ENCODE results near the gene ATP13A5. TPM values are rescaled to one million over a fixed set of nuclear protein-coding genes. Genes with fewer than 3 reads are reported as not detected.
A peak's percentile ranks its signal among the peaks of the same experiment; 100 is the strongest.

Gene ATP13A5
- total RNA-seq, 2 donors from 2014 or later = 0.59 TPM; not detected in 1

- WGBS, 2 experiments (ENCODE audit: insufficient coverage in 1 of 2, insufficient read length in 1 of 2) = 94% methylated on average over 3 of the region's 3 CpGs; no CpG with 5 or more reads in 1 of the 2 experiments
- Mint-ChIP-seq H3K4me3 (no peak overlapping the region), H3K36me3 (ENCODE audit: low read depth) (no peaks in the 10 kb centered on the region), H3K27ac (no peak overlapping the region), H3K27me3 (ENCODE audit: insufficient read depth) (no peaks in the 10 kb centered on the region), H3K4me1 (no peaks in the 10 kb centered on the region), H3K9me3 (no peaks in the 10 kb centered on the region)
- no peaks in the 10 kb centered on the region for H3K36me3 ChIP-seq (ENCODE audit: control insufficient read depth, insufficient read depth, low read length)
- no peak for DNase-seq
- H3K4me1 ChIP-seq (ENCODE audit: control insufficient read depth, insufficient read depth, low read length) = no peaks in the 10 kb centered on the region
- no peak overlapping the region for H3K4me3 ChIP-seq (ENCODE audit: low read length)
- no peak for TF ChIP-seq CTCF (conservative IDR thresholded peaks at IDR 0.05)
- H3K9ac ChIP-seq (ENCODE audit: extremely low read depth, low read length, poor library complexity, severe bottlenecking) = no peak overlapping the region
- no peak overlapping the region for H3K27ac ChIP-seq (ENCODE audit: low read depth, low read length)
- no peaks in the 10 kb centered on the region for H3K27me3 ChIP-seq (ENCODE audit: control insufficient read depth, insufficient read depth, low read length, poor library complexity, severe bottlenecking)
- no peaks in the 10 kb centered on the region for H3K9me3 ChIP-seq (ENCODE audit: control insufficient read depth, low read length)
Observed at GRCh38 chr3:193270451-193270850, 108.1 kb downstream of the ATP13A5 start.

- no peak overlapping the region for H3K27ac Mint-ChIP-seq
- Histone ChIP-seq H3K27me3 (ENCODE audit: control insufficient read depth, insufficient read depth, low read length, poor library complexity, severe bottlenecking) (no peaks in the 10 kb centered on the region), H3K4me3 (ENCODE audit: low read length) (no peak overlapping the region), H3K27ac (ENCODE audit: low read depth, low read length) (no peak overlapping the region), H3K36me3 (ENCODE audit: control insufficient read depth, insufficient read depth, low read length) (no peaks in the 10 kb centered on the region), H3K9ac (ENCODE audit: extremely low read depth, low read length, poor library complexity, severe bottlenecking) (no peak overlapping the region), H3K4me1 (ENCODE audit: control insufficient read depth, insufficient read depth, low read length) (no peaks in the 10 kb centered on the region), H3K9me3 (ENCODE audit: control insufficient read depth, low read length) (no peaks in the 10 kb centered on the region)
- H3K36me3 Mint-ChIP-seq (ENCODE audit: low read depth) = no peaks in the 10 kb centered on the region
- TF ChIP-seq CTCF (conservative IDR thresholded peaks at IDR 0.05) = no peak
- H3K9me3 Mint-ChIP-seq = no peaks in the 10 kb centered on the region
- no peaks in the 10 kb centered on the region for H3K4me1 Mint-ChIP-seq
- H3K27me3 Mint-ChIP-seq (ENCODE audit: insufficient read depth) = no peaks in the 10 kb centered on the region
- DNase-seq = no peak
- 95 to 100% methylated on average over 1 to 3 of the region's 3 CpGs for WGBS, 2 experiments (ENCODE audit: insufficient coverage in 1 of 2, insufficient read length in 1 of 2)
- H3K4me3 Mint-ChIP-seq = no peak overlapping the region
Observed at GRCh38 chr3:193269343-193270028, 109.1 kb downstream of the ATP13A5 start.

GRCh38 chr3:193262707-193263106, 115.8 kb downstream of the ATP13A5 start:
- no peaks in the 10 kb centered on the region for H3K4me1 ChIP-seq (ENCODE audit: control insufficient read depth, insufficient read depth, low read length)
- no peak overlapping the region for H3K27ac ChIP-seq (ENCODE audit: low read depth, low read length)
- peak; percentile 52 for TF ChIP-seq CTCF (conservative IDR thresholded peaks at IDR 0.05)
- peaks cover 8% of the 10 kb centered on the region for H3K36me3 Mint-ChIP-seq (ENCODE audit: low read depth)
- no peak for DNase-seq
- no peaks in the 10 kb centered on the region for H3K27me3 Mint-ChIP-seq (ENCODE audit: insufficient read depth)
- no peaks in the 10 kb centered on the region for H3K36me3 ChIP-seq (ENCODE audit: control insufficient read depth, insufficient read depth, low read length)
- H3K4me1 Mint-ChIP-seq = no peaks in the 10 kb centered on the region
- H3K4me3 ChIP-seq (ENCODE audit: low read length) = no peak overlapping the region
- 98% methylated on average over 5 of the region's 5 CpGs; no CpG with 5 or more reads in 1 of the 2 experiments for WGBS, 2 experiments (ENCODE audit: insufficient coverage in 1 of 2, insufficient read length in 1 of 2)
- H3K27ac Mint-ChIP-seq = no peak overlapping the region
- H3K9ac ChIP-seq (ENCODE audit: extremely low read depth, low read length, poor library complexity, severe bottlenecking) = no peak overlapping the region
- H3K9me3 ChIP-seq (ENCODE audit: control insufficient read depth, low read length) = no peaks in the 10 kb centered on the region
- no peaks in the 10 kb centered on the region for H3K9me3 Mint-ChIP-seq
- H3K4me3 Mint-ChIP-seq = no peak overlapping the region
- no peaks in the 10 kb centered on the region for H3K27me3 ChIP-seq (ENCODE audit: control insufficient read depth, insufficient read depth, low read length, poor library complexity, severe bottlenecking)

All from endodermal cell (in vitro differentiated cells).